Body of pancreas (tissue), 4 donors: ENCODE results near the gene OR9Q2.

ENCODE experiments used
- POLR2A ChIP-seq, 3 donors: fragments of 450-650 bp; IDR thresholded peaks; one replicate each; pipeline ENCODE4 v1.6.1; 2016; ENCODE audit warnings: antibody characterized with exemption in 3 of 3, mild to moderate bottlenecking in 2 of 3
- TF ChIP-seq, protein P1 (sequence below), 7 experiments: fragments of 450-650 bp in 4 of 7; fragments of 200-600 bp in 3 of 7; sonication (generic) in 3 of 7; IDR thresholded peaks; one replicate each; pipeline ENCODE4 v1.5.1; 2016 to 2019; ENCODE audit warnings: antibody characterized with exemption in 7 of 7

DNA sequence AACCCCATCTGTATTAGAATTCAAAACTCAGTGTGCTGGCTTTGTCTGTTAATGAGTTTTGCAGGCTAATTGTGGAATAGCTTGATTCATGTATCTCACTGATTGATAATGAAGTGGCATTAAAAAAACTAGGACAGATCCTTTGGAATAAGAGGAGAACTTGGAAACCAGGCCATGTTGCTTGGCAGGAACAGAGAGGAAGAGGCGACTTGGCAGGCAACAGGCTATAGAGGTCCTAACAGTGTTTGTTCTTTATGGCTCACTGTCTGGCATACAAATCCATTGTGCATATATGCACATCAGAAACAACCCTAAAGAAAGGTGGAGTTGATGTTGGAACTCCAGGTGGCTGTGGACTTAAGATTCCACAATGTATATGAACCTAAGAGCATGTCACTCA is 46.1 kb upstream of the OR9Q2 start:
- TF ChIP-seq, protein P1, sequence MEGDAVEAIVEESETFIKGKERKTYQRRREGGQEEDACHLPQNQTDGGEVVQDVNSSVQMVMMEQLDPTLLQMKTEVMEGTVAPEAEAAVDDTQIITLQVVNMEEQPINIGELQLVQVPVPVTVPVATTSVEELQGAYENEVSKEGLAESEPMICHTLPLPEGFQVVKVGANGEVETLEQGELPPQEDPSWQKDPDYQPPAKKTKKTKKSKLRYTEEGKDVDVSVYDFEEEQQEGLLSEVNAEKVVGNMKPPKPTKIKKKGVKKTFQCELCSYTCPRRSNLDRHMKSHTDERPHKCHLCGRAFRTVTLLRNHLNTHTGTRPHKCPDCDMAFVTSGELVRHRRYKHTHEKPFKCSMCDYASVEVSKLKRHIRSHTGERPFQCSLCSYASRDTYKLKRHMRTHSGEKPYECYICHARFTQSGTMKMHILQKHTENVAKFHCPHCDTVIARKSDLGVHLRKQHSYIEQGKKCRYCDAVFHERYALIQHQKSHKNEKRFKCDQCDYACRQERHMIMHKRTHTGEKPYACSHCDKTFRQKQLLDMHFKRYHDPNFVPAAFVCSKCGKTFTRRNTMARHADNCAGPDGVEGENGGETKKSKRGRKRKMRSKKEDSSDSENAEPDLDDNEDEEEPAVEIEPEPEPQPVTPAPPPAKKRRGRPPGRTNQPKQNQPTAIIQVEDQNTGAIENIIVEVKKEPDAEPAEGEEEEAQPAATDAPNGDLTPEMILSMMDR (IDR thresholded peaks at IDR 0.05) = no peak
- TF ChIP-seq POLR2A (IDR thresholded peaks at IDR 0.05) = no peak
